Smooth muscle cell (in vitro differentiated cells): ENCODE data around the gene BMPR2. TPM values are rescaled to one million over a fixed set of nuclear protein-coding genes. Genes with fewer than 3 reads are reported as not detected.

ENCODE experiments used
- DNase-seq: peaks from one replicate; lab custom pipeline; 2025; ENCODE audit not compliant: unreplicated experiment; lab: John Stamatoyannopoulos, UW
- H2AFZ ChIP-seq: fragments of 200-600 bp; sonication (generic); 2 replicates; pipeline ENCODE4 v1.6.0; 2016; ENCODE audit warnings: antibody characterized with exemption, low read depth, mild to moderate bottlenecking
- H3F3A ChIP-seq: fragments of 200-600 bp; sonication (generic); 2 replicates; pipeline ENCODE4 v1.6.0; 2017; ENCODE audit warnings: antibody characterized with exemption, low read depth
- H3K27ac ChIP-seq: fragments of 200-600 bp; sonication (generic); 2 replicates; pipeline ENCODE4 v1.5.1; 2016; ENCODE audit warnings: low read depth, mild to moderate bottlenecking
- H3K27me3 ChIP-seq: fragments of 200-600 bp; sonication (generic); 2 replicates; pipeline ENCODE4 v1.6.1; 2016; ENCODE audit warnings: low read depth, mild to moderate bottlenecking
- H3K36me3 ChIP-seq: fragments of 200-600 bp; sonication (generic); 2 replicates; pipeline ENCODE4 v1.5.1; 2016; ENCODE audit warnings: low read depth
- H3K4me1 ChIP-seq: fragments of 200-600 bp; sonication (generic); 2 replicates; pipeline ENCODE4 v1.5.1; 2016; ENCODE audit warnings: low read depth
- H3K4me2 ChIP-seq: fragments of 200-600 bp; sonication (generic); 2 replicates; pipeline ENCODE4 v1.6.0; 2016; ENCODE audit warnings: mild to moderate bottlenecking
- H3K4me3 ChIP-seq: fragments of 200-600 bp; sonication (generic); 2 replicates; pipeline ENCODE4 v1.5.1; 2016; ENCODE audit warnings: mild to moderate bottlenecking
- H3K79me2 ChIP-seq: fragments of 200-600 bp; sonication (generic); 2 replicates; pipeline ENCODE4 v1.6.0; 2016; ENCODE audit warnings: low read depth, mild to moderate bottlenecking
- H3K9ac ChIP-seq: fragments of 200-600 bp; sonication (generic); 2 replicates; pipeline ENCODE4 v1.6.0; 2016; ENCODE audit warnings: low read depth
- H3K9me3 ChIP-seq: fragments of 200-600 bp; sonication (generic); replicated peaks from 2 replicates; pipeline ENCODE4 v1.5.1; 2016; ENCODE audit warnings: low read depth
- H4K20me1 ChIP-seq: fragments of 200-600 bp; sonication (generic); 2 replicates; pipeline ENCODE4 v1.6.0; 2016; ENCODE audit warnings: low read depth
- CTCF ChIP-seq: fragments of 200-600 bp; sonication (generic); IDR thresholded peaks from 2 replicates; pipeline ENCODE4 v1.5.1; 2017; ENCODE audit warnings: borderline replicate concordance, mild to moderate bottlenecking, antibody characterized with exemption; ENCODE audit not compliant: insufficient read depth, poor library complexity, severe bottlenecking
- WGBS: methylation state at CpG from one replicate; pipeline ENCODE4 v1.1.7; 2016; ENCODE audit warnings: low lambda C conversion rate; 5-methylcytosine and 5-hydroxymethylcytosine counted together
- polyA plus RNA-seq: library from polyadenylated mRNA; unstranded; fragments of >200 nt; fragmentation: Nextera tagmentation; extraction: Ambion mirVana; gene quantifications from 2 replicates; pipeline ENCODE4 v1.2.1, GENCODE V29; 2016
- total RNA-seq: library from RNA; depleted of rRNA; stranded (reverse); fragments of >200 nt; gene quantifications from 2 replicates; pipeline ENCODE4 v1.2.3, GENCODE V29; 2014

BMPR2 gene
- total and polyA plus RNA-seq, 2 experiments from 2014 or later, result 21.5 to 70.9 TPM

GRCh38 chr2:202408546-202409140 lies 32.5 kb downstream of the BMPR2 start:
- no peaks in the 10 kb centered on the region for H3K36me3 ChIP-seq
- no peaks in the 10 kb centered on the region for H3K9me3 ChIP-seq
- H3K4me3 ChIP-seq, result no peak overlapping the region
- no peaks in the 10 kb centered on the region for H3K27me3 ChIP-seq
- H3K9ac ChIP-seq, result no peak overlapping the region
- H2AFZ ChIP-seq, result no peak overlapping the region
- no peak for DNase-seq
- 73% methylated on average over 6 of the region's 6 CpGs for WGBS
- peak overlapping the region; percentile 38 for H3K4me2 ChIP-seq
- peaks cover 100% of the 10 kb centered on the region for H3K79me2 ChIP-seq
- H3K27ac ChIP-seq, result peak overlapping the region; percentile 70
- H3K4me1 ChIP-seq, result peaks cover 4% of the 10 kb centered on the region
- peaks cover 7% of the 10 kb centered on the region for H3F3A ChIP-seq
- no peak for TF ChIP-seq CTCF
- peaks cover 100% of the 10 kb centered on the region for H4K20me1 ChIP-seq

GRCh38 chr2:202410092-202410491 lies 34.0 kb downstream of the BMPR2 start:
- no peak for DNase-seq
- H3K27ac ChIP-seq, result no peak overlapping the region
- WGBS, result 64% methylated on average over 5 of the region's 5 CpGs
- H3F3A ChIP-seq, result peaks cover 7% of the 10 kb centered on the region
- no peaks in the 10 kb centered on the region for H3K27me3 ChIP-seq
- peaks cover 100% of the 10 kb centered on the region for H3K79me2 ChIP-seq
- H3K9ac ChIP-seq, result no peak overlapping the region
- no peak for TF ChIP-seq CTCF
- no peak overlapping the region for H3K4me2 ChIP-seq
- H3K36me3 ChIP-seq, result no peaks in the 10 kb centered on the region
- no peaks in the 10 kb centered on the region for H3K9me3 ChIP-seq
- H3K4me3 ChIP-seq, result no peak overlapping the region
- H4K20me1 ChIP-seq, result peaks cover 100% of the 10 kb centered on the region
- H2AFZ ChIP-seq, result no peak overlapping the region
- H3K4me1 ChIP-seq, result peaks cover 4% of the 10 kb centered on the region

- 87% methylated on average over 1 of the region's 1 CpG for WGBS
- H3K79me2 ChIP-seq, result peaks cover 100% of the 10 kb centered on the region
- H4K20me1 ChIP-seq, result peaks cover 100% of the 10 kb centered on the region
Measured at GRCh38 chr2:202411097-202411496, 35.0 kb downstream of the BMPR2 start.

More at GRCh38 chr2:202411097-202411496, 35.0 kb downstream of the BMPR2 start:
- Histone ChIP-seq H3K9ac (no peak overlapping the region), H3F3A (peaks cover 7% of the 10 kb centered on the region), H3K9me3 (no peaks in the 10 kb centered on the region), H2AFZ (no peak overlapping the region), H3K36me3 (no peaks in the 10 kb centered on the region), H3K4me3 (no peak overlapping the region), H3K27ac (no peak overlapping the region), H3K27me3 (no peaks in the 10 kb centered on the region), H3K4me1 (peaks cover 4% of the 10 kb centered on the region), H3K4me2 (no peak overlapping the region)
- DNase-seq, result no peak
- TF ChIP-seq CTCF, result no peak
